Endodermal cell (in vitro differentiated cells): Measurements from ENCODE around the gene FAM13B. TPM values are rescaled to one million over a fixed set of nuclear protein-coding genes. Genes with fewer than 3 reads are reported as not detected.
A peak's percentile ranks its signal among the peaks of the same experiment; 100 is the strongest.
"Not testable (repeated sequence)": the region's sequence is repeated elsewhere in the genome, so short reads cannot be mapped to it uniquely, and the experiment has no call there.

Source experiments
- DNase-seq: peaks from one replicate; pipeline ENCODE4 v3.0.0-alpha.2; 2017
- H3K27ac ChIP-seq: 2 replicates; pipeline ENCODE4 v1.5.1; 2013; ENCODE audit warnings: mild to moderate bottlenecking, low read depth, low read length, moderate library complexity
- H3K27me3 ChIP-seq: 2 replicates; pipeline ENCODE4 v1.6.1; 2013; ENCODE audit warnings: mild to moderate bottlenecking, low read length, moderate library complexity; ENCODE audit not compliant: insufficient read depth, control insufficient read depth, poor library complexity, severe bottlenecking
- H3K36me3 ChIP-seq: 2 replicates; pipeline ENCODE4 v1.7.0; 2013; ENCODE audit warnings: mild to moderate bottlenecking, low read length, moderate library complexity; ENCODE audit not compliant: control insufficient read depth, insufficient read depth
- H3K4me1 ChIP-seq: one replicate; pipeline ENCODE4 v1.7.0; 2013; ENCODE audit warnings: low read length; ENCODE audit not compliant: control insufficient read depth, insufficient read depth
- H3K4me3 ChIP-seq: 2 replicates; pipeline ENCODE4 v1.5.1; 2013; ENCODE audit warnings: mild to moderate bottlenecking, low read length, moderate library complexity
- H3K9ac ChIP-seq: 2 replicates; pipeline ENCODE4 v1.6.1; 2013; ENCODE audit warnings: mild to moderate bottlenecking, low read length, moderate library complexity; ENCODE audit not compliant: poor library complexity, severe bottlenecking; ENCODE audit errors: extremely low read depth
- H3K9me3 ChIP-seq: 2 replicates; pipeline ENCODE4 v1.6.1; 2013; ENCODE audit warnings: mild to moderate bottlenecking, low read length, moderate library complexity; ENCODE audit not compliant: control insufficient read depth
- H3K27ac Mint-ChIP-seq: 2 replicates; pipeline ENCODE4 v1.8.0; 2020; ENCODE audit warnings: mixed read lengths
- H3K27me3 Mint-ChIP-seq: 2 replicates; pipeline ENCODE4 v1.8.0; 2021; ENCODE audit warnings: mild to moderate bottlenecking, mixed read lengths; ENCODE audit not compliant: insufficient read depth
- H3K36me3 Mint-ChIP-seq: 2 replicates; pipeline ENCODE4 v1.8.0; 2020; ENCODE audit warnings: low read depth, mixed read lengths
- H3K4me1 Mint-ChIP-seq: 2 replicates; pipeline ENCODE4 v1.8.0; 2020; ENCODE audit warnings: mixed read lengths
- H3K4me3 Mint-ChIP-seq: 2 replicates; pipeline ENCODE4 v1.8.0; 2020; ENCODE audit warnings: mild to moderate bottlenecking, moderate library complexity, mixed read lengths
- H3K9me3 Mint-ChIP-seq: 2 replicates; pipeline ENCODE4 v1.8.0; 2020; ENCODE audit warnings: mild to moderate bottlenecking, mixed read lengths
- WGBS, 2 experiments: methylation state at CpG; one replicate each; pipeline versions ENCODE4 v1.1.5 to v1.1.7; 2013; ENCODE audit warnings: missing lambda C conversion rate in 2 of 2, mixed read lengths in 1 of 2; ENCODE audit not compliant: insufficient coverage in 1 of 2, insufficient read length in 1 of 2; 5-methylcytosine and 5-hydroxymethylcytosine counted together
- total RNA-seq, 2 donors: library from RNA; stranded (reverse); fragmentation: NEBNext Ultra II Directional in 1 of 2; extraction: Animal tissue kit (Norgen Biotek cat#: 25700) in 1 of 2; gene quantifications; 2 replicates in 1 of 2; 3 replicates in 1 of 2; pipeline ENCODE4 v1.2.1, GENCODE V29; 2021
- TF ChIP-seq, protein P1 (sequence below): fragments of 200-600 bp; sonication (generic); conservative IDR thresholded peaks from 2 replicates; pipeline ENCODE4 v1.5.0; 2021; ENCODE audit warnings: antibody characterized with exemption, mild to moderate bottlenecking

Gene FAM13B
- total RNA-seq, 2 donors from 2014 or later = 22.9 to 28.7 TPM

DNA sequence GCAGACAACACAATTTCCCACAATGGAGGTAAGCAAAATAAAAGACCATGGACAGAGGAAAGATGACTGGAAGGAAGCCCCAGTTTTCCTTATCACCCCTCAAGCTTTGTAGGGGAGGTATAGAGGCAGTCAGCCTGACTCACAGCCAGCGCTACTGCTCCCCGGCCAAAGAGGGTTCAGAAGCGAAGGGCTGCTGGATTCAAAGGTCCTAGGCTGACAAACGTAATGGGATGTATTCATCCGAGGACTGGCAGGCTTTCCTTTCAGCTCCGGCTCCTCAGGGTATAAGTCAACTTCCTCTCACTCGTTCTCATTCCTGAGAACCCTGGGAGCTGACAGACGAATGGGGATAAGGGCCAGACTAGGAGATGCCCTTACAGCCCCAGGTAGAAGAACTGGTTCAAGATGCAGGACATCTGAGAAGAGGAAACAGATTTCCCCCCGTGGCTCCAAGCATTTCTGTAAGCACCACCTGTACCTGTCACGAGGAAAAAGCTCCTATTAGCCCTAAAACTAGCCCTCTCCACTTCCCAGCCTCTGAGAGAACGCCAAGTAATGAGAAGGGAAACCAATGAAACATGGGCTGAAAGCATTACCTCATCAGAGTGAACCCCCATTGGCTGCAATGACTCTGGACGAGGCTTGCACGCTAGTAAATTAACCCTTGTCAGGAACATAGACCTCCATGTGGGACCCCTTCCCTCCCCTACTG is 22.1 kb upstream of the FAM13B start:
- WGBS, 2 experiments = 27 to 52% methylated on average over 9 to 13 of the region's 13 CpGs
- peaks cover 80% of the 10 kb centered on the region for H3K27me3 Mint-ChIP-seq
- Histone ChIP-seq H3K36me3 (no peaks in the 10 kb centered on the region), H3K9ac (no peak overlapping the region), H3K27ac (no peak overlapping the region), H3K4me3 (no peak overlapping the region), H3K9me3 (no peaks in the 10 kb centered on the region), H3K4me1 (no peaks in the 10 kb centered on the region), H3K27me3 (peaks cover 59% of the 10 kb centered on the region)
- DNase-seq = peak; percentile 62
- H3K36me3 Mint-ChIP-seq = no peaks in the 10 kb centered on the region
- H3K27ac Mint-ChIP-seq = no peak overlapping the region
- no peaks in the 10 kb centered on the region for H3K9me3 Mint-ChIP-seq
- peak overlapping the region; percentile 34 for H3K4me3 Mint-ChIP-seq
- TF ChIP-seq, protein P1, sequence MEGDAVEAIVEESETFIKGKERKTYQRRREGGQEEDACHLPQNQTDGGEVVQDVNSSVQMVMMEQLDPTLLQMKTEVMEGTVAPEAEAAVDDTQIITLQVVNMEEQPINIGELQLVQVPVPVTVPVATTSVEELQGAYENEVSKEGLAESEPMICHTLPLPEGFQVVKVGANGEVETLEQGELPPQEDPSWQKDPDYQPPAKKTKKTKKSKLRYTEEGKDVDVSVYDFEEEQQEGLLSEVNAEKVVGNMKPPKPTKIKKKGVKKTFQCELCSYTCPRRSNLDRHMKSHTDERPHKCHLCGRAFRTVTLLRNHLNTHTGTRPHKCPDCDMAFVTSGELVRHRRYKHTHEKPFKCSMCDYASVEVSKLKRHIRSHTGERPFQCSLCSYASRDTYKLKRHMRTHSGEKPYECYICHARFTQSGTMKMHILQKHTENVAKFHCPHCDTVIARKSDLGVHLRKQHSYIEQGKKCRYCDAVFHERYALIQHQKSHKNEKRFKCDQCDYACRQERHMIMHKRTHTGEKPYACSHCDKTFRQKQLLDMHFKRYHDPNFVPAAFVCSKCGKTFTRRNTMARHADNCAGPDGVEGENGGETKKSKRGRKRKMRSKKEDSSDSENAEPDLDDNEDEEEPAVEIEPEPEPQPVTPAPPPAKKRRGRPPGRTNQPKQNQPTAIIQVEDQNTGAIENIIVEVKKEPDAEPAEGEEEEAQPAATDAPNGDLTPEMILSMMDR = no peak
- H3K4me1 Mint-ChIP-seq = no peaks in the 10 kb centered on the region

DNA sequence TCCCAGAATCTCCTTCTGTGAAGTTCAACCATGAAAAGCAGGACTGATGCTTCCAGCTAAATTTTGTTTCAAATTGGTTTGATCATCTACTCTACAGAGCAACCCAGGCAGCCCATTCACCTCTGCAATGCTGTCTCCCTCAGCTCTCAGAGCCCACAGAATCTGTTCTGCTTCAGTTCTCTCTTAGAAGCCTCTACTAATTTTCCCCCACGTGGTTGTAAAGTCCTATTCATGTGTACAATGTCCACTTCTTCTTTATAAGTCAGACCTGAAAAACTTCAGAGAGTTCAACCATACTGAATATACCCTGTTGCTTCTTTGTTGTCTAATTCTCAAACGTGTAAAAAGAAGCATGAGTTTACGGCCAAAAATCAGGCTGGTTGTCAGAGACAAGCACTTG is 21.3 kb upstream of the FAM13B start:
- peak; percentile 3 for DNase-seq
- H3K27ac Mint-ChIP-seq = no peak overlapping the region
- H3K9ac ChIP-seq = no peak overlapping the region
- no peaks in the 10 kb centered on the region for H3K9me3 Mint-ChIP-seq
- no peaks in the 10 kb centered on the region for H3K4me1 Mint-ChIP-seq
- WGBS, 2 experiments = 52 to 83% methylated on average over 2 to 3 of the region's 3 CpGs
- TF ChIP-seq, protein P1 = no peak
- no peak overlapping the region for H3K4me3 Mint-ChIP-seq
- H3K4me1 ChIP-seq = no peaks in the 10 kb centered on the region
- H3K4me3 ChIP-seq = no peak overlapping the region
- H3K27me3 ChIP-seq = peaks cover 59% of the 10 kb centered on the region
- H3K36me3 ChIP-seq = no peaks in the 10 kb centered on the region
- H3K27me3 Mint-ChIP-seq = peaks cover 73% of the 10 kb centered on the region
- H3K27ac ChIP-seq = no peak overlapping the region
- no peaks in the 10 kb centered on the region for H3K36me3 Mint-ChIP-seq
- H3K9me3 ChIP-seq = no peaks in the 10 kb centered on the region

DNA sequence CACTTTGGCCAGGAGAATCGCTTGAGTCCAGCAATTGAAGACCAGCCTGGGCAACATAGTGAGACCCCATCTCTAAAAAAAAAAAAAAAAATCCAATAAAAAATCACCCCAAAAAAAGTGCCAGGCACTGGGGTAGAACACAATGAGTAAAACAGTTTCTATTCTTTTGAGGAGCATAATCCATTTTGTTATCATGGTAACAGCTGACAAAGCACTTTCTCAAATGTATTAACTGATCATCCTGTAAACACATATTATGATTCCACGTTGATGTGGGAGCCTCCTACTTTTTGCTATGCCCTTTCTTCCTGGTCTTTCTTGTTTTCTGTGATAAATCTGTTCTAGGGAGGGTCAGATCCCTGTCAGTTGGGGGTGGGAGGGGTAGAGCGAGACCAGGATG is 20.7 kb upstream of the FAM13B start:
- no peak overlapping the region for H3K4me3 ChIP-seq
- no peaks in the 10 kb centered on the region for H3K4me1 Mint-ChIP-seq
- H3K9me3 Mint-ChIP-seq = no peaks in the 10 kb centered on the region
- peak; percentile 32 for DNase-seq
- no peak overlapping the region for H3K27ac ChIP-seq
- no peaks in the 10 kb centered on the region for H3K36me3 Mint-ChIP-seq
- no peaks in the 10 kb centered on the region for H3K36me3 ChIP-seq
- TF ChIP-seq, protein P1 = no peak
- H3K9ac ChIP-seq = no peak overlapping the region
- H3K4me3 Mint-ChIP-seq = no peak overlapping the region
- H3K4me1 ChIP-seq = no peaks in the 10 kb centered on the region
- 88 to 93% methylated on average over 3 of the region's 3 CpGs for WGBS, 2 experiments
- H3K9me3 ChIP-seq = no peaks in the 10 kb centered on the region
- no peak overlapping the region for H3K27ac Mint-ChIP-seq
- peaks cover 53% of the 10 kb centered on the region for H3K27me3 ChIP-seq
- peaks cover 67% of the 10 kb centered on the region for H3K27me3 Mint-ChIP-seq

DNA sequence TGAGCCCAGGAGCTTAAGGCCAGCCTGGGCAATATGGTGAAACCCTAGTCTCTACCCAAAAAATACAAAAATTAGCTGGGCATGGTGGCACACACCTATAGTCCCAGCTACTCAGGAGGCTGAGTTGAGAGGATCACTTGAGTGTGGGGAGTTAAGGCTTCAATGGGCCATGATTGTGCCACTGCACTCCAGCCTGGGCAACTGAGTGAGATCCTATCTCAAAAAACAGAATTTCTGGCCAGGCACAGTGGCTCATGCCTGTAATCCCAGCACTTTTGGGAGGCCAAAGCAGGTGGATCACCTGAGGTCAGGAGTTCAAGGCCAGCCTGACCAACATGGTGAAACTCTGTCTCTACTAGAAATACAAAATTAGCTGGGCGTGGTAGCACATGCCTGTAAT is 19.8 kb upstream of the FAM13B start:
- peaks cover 45% of the 10 kb centered on the region for H3K27me3 ChIP-seq
- H3K27ac ChIP-seq, H3K4me1 Mint-ChIP-seq, H3K27ac Mint-ChIP-seq, H3K4me1 ChIP-seq, H3K36me3 Mint-ChIP-seq, H3K4me3 ChIP-seq, H3K36me3 ChIP-seq, H3K9me3 ChIP-seq, H3K9ac ChIP-seq, DNase-seq, H3K9me3 Mint-ChIP-seq, H3K4me3 Mint-ChIP-seq: not testable (repeated sequence)
- 96 to 100% methylated on average over 1 of the region's 1 CpG for WGBS, 2 experiments
- H3K27me3 Mint-ChIP-seq = peaks cover 59% of the 10 kb centered on the region
